Astrocyte of the spinal cord (primary cell): Measurements from ENCODE around the gene RAB3GAP1.
A peak's percentile ranks its signal among the peaks of the same experiment; 100 is the strongest.

Source experiments
- DNase-seq: peaks from one replicate; pipeline ENCODE4 v3.0.0; 2011; ENCODE audit warnings: low read depth, low spot score
- H3K4me3 ChIP-seq: 2 replicates; pipeline ENCODE4 v1.5.1; 2011; ENCODE audit warnings: low read depth, mild to moderate bottlenecking, low read length, moderate library complexity
- in situ Hi-C: cut with HindIII; loops from 2 replicates; pipeline ENCODE4 v1.10.0; 2017; ENCODE audit warnings: low sequenced_read_pairs
- TF ChIP-seq, protein P1 (sequence below): IDR thresholded peaks from 2 replicates; pipeline ENCODE4 v1.5.1; 2012; ENCODE audit warnings: low read depth, mild to moderate bottlenecking, low read length, inconsistent platforms

Gene RAB3GAP1

GRCh38 chr2:135055182-135055786, 3.2 kb downstream of the RAB3GAP1 start:
- DNase-seq: peak; percentile 70
- TF ChIP-seq, protein P1, sequence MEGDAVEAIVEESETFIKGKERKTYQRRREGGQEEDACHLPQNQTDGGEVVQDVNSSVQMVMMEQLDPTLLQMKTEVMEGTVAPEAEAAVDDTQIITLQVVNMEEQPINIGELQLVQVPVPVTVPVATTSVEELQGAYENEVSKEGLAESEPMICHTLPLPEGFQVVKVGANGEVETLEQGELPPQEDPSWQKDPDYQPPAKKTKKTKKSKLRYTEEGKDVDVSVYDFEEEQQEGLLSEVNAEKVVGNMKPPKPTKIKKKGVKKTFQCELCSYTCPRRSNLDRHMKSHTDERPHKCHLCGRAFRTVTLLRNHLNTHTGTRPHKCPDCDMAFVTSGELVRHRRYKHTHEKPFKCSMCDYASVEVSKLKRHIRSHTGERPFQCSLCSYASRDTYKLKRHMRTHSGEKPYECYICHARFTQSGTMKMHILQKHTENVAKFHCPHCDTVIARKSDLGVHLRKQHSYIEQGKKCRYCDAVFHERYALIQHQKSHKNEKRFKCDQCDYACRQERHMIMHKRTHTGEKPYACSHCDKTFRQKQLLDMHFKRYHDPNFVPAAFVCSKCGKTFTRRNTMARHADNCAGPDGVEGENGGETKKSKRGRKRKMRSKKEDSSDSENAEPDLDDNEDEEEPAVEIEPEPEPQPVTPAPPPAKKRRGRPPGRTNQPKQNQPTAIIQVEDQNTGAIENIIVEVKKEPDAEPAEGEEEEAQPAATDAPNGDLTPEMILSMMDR: no peak
- in situ Hi-C loops: no loop called here
- H3K4me3 ChIP-seq: no peak overlapping the region

DNA sequence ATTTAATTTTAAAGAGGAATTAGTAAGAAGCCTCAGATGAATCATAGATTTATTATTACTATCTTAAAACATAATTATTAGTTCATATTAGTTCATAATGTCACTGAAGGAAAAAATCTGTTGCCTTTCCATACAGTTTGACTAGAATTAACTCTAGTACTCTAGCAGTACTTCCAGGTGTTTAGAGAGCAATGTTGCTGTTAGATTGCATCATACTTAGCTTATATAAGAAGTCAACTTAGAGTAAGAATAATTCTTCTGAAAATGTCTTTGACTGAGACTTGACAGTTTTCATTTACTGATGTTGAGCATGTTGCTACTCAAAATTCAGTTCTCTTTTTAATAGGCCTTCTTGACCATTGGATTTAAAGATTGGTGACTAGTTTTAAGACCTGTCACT, 4.7 kb downstream of the RAB3GAP1 start:
- no peak overlapping the region for H3K4me3 ChIP-seq
- in situ Hi-C loops: no loop called here
- TF ChIP-seq, protein P1: no peak
- DNase-seq: peak; percentile 31

- TF ChIP-seq, protein P1: no peak
- DNase-seq: no peak
- H3K4me3 ChIP-seq: no peak overlapping the region
- in situ Hi-C loops: no loop called here
Observed at GRCh38 chr2:135059577-135059976, 7.5 kb downstream of the RAB3GAP1 start.

DNA sequence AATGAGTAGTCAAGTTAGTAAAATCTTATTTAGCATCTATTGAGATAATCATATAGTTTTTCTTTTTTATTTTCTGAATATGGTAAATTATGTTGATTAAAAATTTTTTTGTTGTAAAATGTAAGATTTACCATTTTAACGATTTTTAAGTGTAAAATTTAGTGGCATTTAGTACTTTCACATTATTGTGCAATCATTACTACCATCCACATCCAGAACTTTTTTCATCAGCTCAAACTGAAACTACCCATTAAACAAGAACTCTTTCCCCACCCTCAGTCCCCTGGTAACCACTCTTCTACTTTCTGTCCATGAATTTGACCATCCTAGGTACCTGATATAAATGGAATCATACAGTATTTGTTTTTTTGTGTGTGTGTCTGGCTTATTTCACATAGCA, 11.1 kb downstream of the RAB3GAP1 start:
- in situ Hi-C loops: no loop called here
- no peak overlapping the region for H3K4me3 ChIP-seq
- no peak for DNase-seq
- TF ChIP-seq, protein P1: no peak

DNA sequence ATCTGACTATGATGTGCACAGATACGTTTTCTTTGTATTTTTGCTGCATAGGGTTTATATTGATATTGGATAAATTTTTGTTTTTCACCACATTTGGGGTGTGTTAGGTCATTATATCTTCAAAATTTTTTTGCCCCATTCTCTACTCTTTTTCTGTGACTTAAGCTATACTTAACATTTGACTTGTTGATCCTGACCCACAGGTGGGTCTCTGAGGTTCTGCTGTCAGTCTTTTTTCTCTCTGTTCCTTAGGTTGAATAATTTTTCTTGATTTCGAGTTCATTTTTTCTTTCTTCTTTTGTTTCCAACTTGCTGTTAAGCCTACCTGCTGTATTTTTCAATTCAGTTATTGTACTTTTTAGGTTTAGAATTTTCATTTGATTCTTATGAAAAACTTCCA, 12.1 kb downstream of the RAB3GAP1 start:
- TF ChIP-seq, protein P1: no peak
- no peak overlapping the region for H3K4me3 ChIP-seq
- DNase-seq: no peak
- in situ Hi-C loops: no loop called here

GRCh38 chr2:135066710-135067109, 14.6 kb downstream of the RAB3GAP1 start:
- in situ Hi-C loops: no loop called here
- DNase-seq: no peak
- H3K4me3 ChIP-seq: no peak overlapping the region
- TF ChIP-seq, protein P1: no peak
